Measurements from ENCODE around the gene CD2.

GRCh38 chr1:116769104-116769452 is 14.8 kb downstream of the CD2 start:
- no peak for TF ChIP-seq CTCF (IDR thresholded peaks at IDR 0.05)
- TF ChIP-seq POLR2A (IDR thresholded peaks at IDR 0.05) = no peak
